HG03378 (cell line): ENCODE data around the gene PDZRN4.

Experiments
- ATAC-seq: cut with Tn5 transposase; IDR thresholded peaks from one replicate; pipeline ENCODE4 v1.9.1; 2021; ENCODE audit warnings: mild to moderate bottlenecking, moderate library complexity; ENCODE audit not compliant: unreplicated experiment

PDZRN4 gene

GRCh38 chr12:41497409-41497808 lies 309.3 kb downstream of the PDZRN4 start:
- no peak for ATAC-seq

GRCh38 chr12:41504976-41505375 lies 316.9 kb downstream of the PDZRN4 start:
- no peak for ATAC-seq

GRCh38 chr12:41507286-41507685 lies 319.2 kb downstream of the PDZRN4 start:
- no peak for ATAC-seq

GRCh38 chr12:41509271-41510055 lies 321.3 kb downstream of the PDZRN4 start:
- no peak for ATAC-seq

- no peak for ATAC-seq
Measured at GRCh38 chr12:41510470-41510869, 322.4 kb downstream of the PDZRN4 start.

GRCh38 chr12:41511247-41511646 lies 323.1 kb downstream of the PDZRN4 start:
- no peak for ATAC-seq

- no peak for ATAC-seq
Measured at GRCh38 chr12:41512497-41512896, 324.4 kb downstream of the PDZRN4 start.

GRCh38 chr12:41514021-41514777 lies 326.1 kb downstream of the PDZRN4 start:
- no peak for ATAC-seq

GRCh38 chr12:41514907-41515306 lies 326.8 kb downstream of the PDZRN4 start:
- ATAC-seq: no peak

- ATAC-seq: no peak
Measured at GRCh38 chr12:41515953-41516352, 327.8 kb downstream of the PDZRN4 start.

- no peak for ATAC-seq
Measured at GRCh38 chr12:41520869-41521268, 332.7 kb downstream of the PDZRN4 start.

- ATAC-seq: peak; percentile 74
Measured at GRCh38 chr12:41521872-41522379, 333.8 kb downstream of the PDZRN4 start.

GRCh38 chr12:41527062-41527461 lies 338.9 kb downstream of the PDZRN4 start:
- ATAC-seq: no peak

GRCh38 chr12:41527534-41528116 lies 339.5 kb downstream of the PDZRN4 start:
- no peak for ATAC-seq

- ATAC-seq: no peak
Measured at GRCh38 chr12:41528874-41529273, 340.8 kb downstream of the PDZRN4 start.

- no peak for ATAC-seq
Measured at GRCh38 chr12:41530441-41530840, 342.3 kb downstream of the PDZRN4 start.

GRCh38 chr12:41531147-41531829 lies 343.2 kb downstream of the PDZRN4 start:
- ATAC-seq: no peak

- no peak for ATAC-seq
Measured at GRCh38 chr12:41532072-41532471, 344.0 kb downstream of the PDZRN4 start.

GRCh38 chr12:41536813-41537490 lies 348.8 kb downstream of the PDZRN4 start:
- no peak for ATAC-seq

- ATAC-seq: no peak
Measured at GRCh38 chr12:41537522-41537921, 349.4 kb downstream of the PDZRN4 start.
